Kidney (tissue), 14 donors: Measurements from ENCODE around the gene FARP1. TPM values are rescaled to one million over a fixed set of nuclear protein-coding genes. Genes with fewer than 3 reads are reported as not detected.

ENCODE experiments used
- DNase-seq, 5 donors: peaks; one replicate each; pipeline ENCODE4 v3.0.0-alpha.2; 2013 to 2020
- FAIRE-seq: peaks from 2 replicates; lab custom pipeline; 2012; peaks lifted over from hg19 to GRCh38; lab: Jason Lieb, UNC
- H3K27ac ChIP-seq, 2 donors: one replicate each; pipeline ENCODE4 v1.7.0; 2013; ENCODE audit warnings: low read depth in 2 of 2, low read length in 2 of 2, inconsistent platforms in 1 of 2
- H3K27me3 ChIP-seq: one replicate; pipeline ENCODE4 v1.7.1; 2013; ENCODE audit warnings: low read length, inconsistent platforms; ENCODE audit not compliant: control insufficient read depth, insufficient read depth
- H3K36me3 ChIP-seq, 3 donors: one replicate each; pipeline versions ENCODE4 v1.7.0 to v1.7.1; 2013; ENCODE audit warnings: low read length in 3 of 3, control low read depth in 1 of 3, inconsistent platforms in 1 of 3; ENCODE audit not compliant: insufficient read depth in 3 of 3, control insufficient read depth in 2 of 3
- H3K4me1 ChIP-seq, 3 donors: one replicate each; pipeline versions ENCODE4 v1.7.0 to v1.7.1; 2013; ENCODE audit warnings: low read length in 3 of 3, inconsistent platforms in 1 of 3, low read depth in 1 of 3; ENCODE audit not compliant: control insufficient read depth in 2 of 3, insufficient read depth in 2 of 3
- H3K4me3 ChIP-seq, 3 donors: one replicate each; pipeline versions ENCODE4 v1.7.0 to v1.8.1; 2013; ENCODE audit warnings: low read length in 3 of 3, control low read depth in 1 of 3, inconsistent platforms in 1 of 3
- H3K9ac ChIP-seq, 3 donors: one replicate each; pipeline versions ENCODE4 v1.7.0 to v1.7.1; 2013; ENCODE audit warnings: low read length in 3 of 3, control low read depth in 1 of 3, inconsistent platforms in 1 of 3
- H3K9me3 ChIP-seq, 3 donors: one replicate each; pipeline versions ENCODE4 v1.7.0 to v1.7.1; 2013; ENCODE audit warnings: low read length in 3 of 3, control low read depth in 1 of 3, inconsistent platforms in 1 of 3; ENCODE audit not compliant: control insufficient read depth in 2 of 3, insufficient read depth in 1 of 3
- CTCF ChIP-seq: IDR thresholded peaks from 3 replicates; pipeline ENCODE4 v1.5.1; 2012; ENCODE audit warnings: mild to moderate bottlenecking, moderate library complexity, borderline replicate concordance; ENCODE audit not compliant: insufficient read depth; ENCODE audit errors: extremely low read depth
- intact Hi-C: fragments of 100-400 bp; cut with DNase I; formaldehyde crosslinking; loops from one replicate; pipeline ENCODE4 v1.11.1; 2022
- polyA plus RNA-seq: library from polyadenylated mRNA; stranded (reverse); fragments of 350-450 nt; fragmentation: Illumina TruSeq; extraction: RNeasy Lipid Tissue Mini Kit (QIAGEN cat#74804); gene quantifications from one replicate; pipeline ENCODE4 v1.2.3, GENCODE V29; 2014; ENCODE audit warnings: low read depth, low replicate concordance; ENCODE audit not compliant: insufficient read depth
- total RNA-seq: library from RNA; stranded (reverse); fragmentation: NEBNext Ultra II Directional; extraction: Animal tissue kit (Norgen Biotek cat#: 25700); gene quantifications from one replicate; pipeline ENCODE4 v1.2.1, GENCODE V29; 2021
- donor health status: control.
- donor health status: control.
- donor health status: control.
- donor health status: control.
- donor health status: control.
- donor health status: DM: yes; HTN: yes; CAD: no.
- donor health status: Normal renal cell carcinoma (clear cell type).

Gene FARP1
- total and polyA plus RNA-seq, 2 donors from 2014 or later = 123 to 229 TPM

GRCh38 chr13:98187965-98188261 lies 45.0 kb downstream of the FARP1 start:
- H3K9ac ChIP-seq = peak overlapping the region in 1 of 3 donors; percentile 47
- DNase-seq (no peak), FAIRE-seq (no peak)
- peaks cover 2 to 61% (median 33%) of the 10 kb centered on the region in 3 donors for H3K4me1 ChIP-seq
- no peaks in the 10 kb centered on the region for H3K9me3 ChIP-seq
- no peaks in the 10 kb centered on the region for H3K27me3 ChIP-seq
- no peak for TF ChIP-seq CTCF
- no peaks in the 10 kb centered on the region for H3K36me3 ChIP-seq
- peak overlapping the region; percentile 44 to 80 for H3K27ac ChIP-seq
- intact Hi-C loops = no loop called here
- H3K4me3 ChIP-seq = no peak overlapping the region

- Histone ChIP-seq H3K9me3 (no peaks in the 10 kb centered on the region), H3K4me1 (peaks cover 2 to 58% (median 27%) of the 10 kb centered on the region in 3 donors), H3K27ac (peak overlapping the region; percentile 69 to 70), H3K27me3 (no peaks in the 10 kb centered on the region), H3K9ac (no peak overlapping the region), H3K4me3 (no peak overlapping the region), H3K36me3 (no peaks in the 10 kb centered on the region)
- intact Hi-C loops = no loop called here
- FAIRE-seq = no peak
- no peak for DNase-seq
- TF ChIP-seq CTCF = no peak
Measured at GRCh38 chr13:98188544-98189166, 45.8 kb downstream of the FARP1 start.

- H3K36me3 ChIP-seq = no peaks in the 10 kb centered on the region
- FAIRE-seq (peak; percentile 84), DNase-seq (peak in 2 of 5 donors; percentile 72 to 78)
- H3K27me3 ChIP-seq = no peaks in the 10 kb centered on the region
- H3K9ac ChIP-seq = peak overlapping the region in 1 of 3 donors; percentile 55
- intact Hi-C loops = no loop called here
- peak; percentile 7 for TF ChIP-seq CTCF
- H3K4me3 ChIP-seq = peak overlapping the region in 1 of 3 donors; percentile 15
- H3K4me1 ChIP-seq = peaks cover 2 to 54% (median 22%) of the 10 kb centered on the region in 3 donors
- no peaks in the 10 kb centered on the region for H3K9me3 ChIP-seq
- no peak overlapping the region for H3K27ac ChIP-seq
Measured at GRCh38 chr13:98189841-98190505, 47.1 kb downstream of the FARP1 start.
